ENCODE results near the gene PARP12. TPM values are rescaled to one million over a fixed set of nuclear protein-coding genes. Genes with fewer than 3 reads are reported as not detected.

Gene PARP12
- total and polyA plus RNA-seq, 9 of the 15 experiments (the other 6 are each of a cell fraction or from before 2014, with no cell fraction given) = 4.6 to 40.4 (median 23.5) TPM

DNA sequence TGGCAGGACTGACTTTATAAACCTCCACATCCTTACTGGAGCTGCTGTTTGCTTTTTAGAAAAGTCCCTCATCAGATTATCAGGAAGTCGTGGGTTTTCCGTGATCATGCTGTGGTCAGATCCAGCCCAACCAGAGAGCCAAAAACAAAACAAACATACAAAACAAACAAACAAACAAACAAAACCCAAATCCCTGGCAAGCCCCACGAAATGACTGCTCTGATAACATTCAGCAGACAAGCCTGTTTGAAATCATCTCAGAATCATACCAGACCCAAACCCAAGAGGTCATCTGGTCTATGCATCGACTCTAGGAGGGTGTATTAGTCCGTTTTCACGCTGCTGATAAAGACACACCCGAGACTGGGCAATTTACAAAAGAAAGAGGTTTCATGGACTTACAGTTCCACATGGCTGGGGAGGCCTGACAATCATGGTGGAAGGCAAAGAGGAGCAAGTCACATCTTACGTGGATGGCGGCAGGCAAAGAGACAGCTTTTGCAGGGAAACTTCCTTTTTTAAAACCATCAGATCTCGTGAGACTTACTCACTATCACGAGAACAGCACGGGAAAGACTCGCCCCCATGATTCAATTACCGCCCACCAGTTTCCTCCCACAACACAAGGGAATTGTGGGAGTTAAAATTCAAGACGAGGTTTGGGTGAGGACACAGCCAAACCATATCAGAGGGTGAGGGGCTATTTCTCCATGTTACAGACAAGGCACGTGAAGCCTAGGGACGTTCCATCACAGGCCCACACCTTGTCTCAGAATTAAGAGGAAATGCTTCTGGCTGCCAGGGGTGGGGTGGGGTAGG is 85.7 kb downstream of the PARP12 start (continued):
- TF ChIP-seq ZBTB11 (CRISPR knock-in tag; IDR thresholded peaks at IDR 0.05) (no peak), ADNP (tag; IDR thresholded peaks at IDR 0.05) (no peak), FIP1L1 (IDR thresholded peaks at IDR 0.05; ENCODE audit: low read depth, low read length, poor library complexity, severe bottlenecking) (no peak), MED1 (CRISPR knock-in tag; IDR thresholded peaks at IDR 0.05; ENCODE audit: borderline replicate concordance) (no peak), SMARCC2 (IDR thresholded peaks at IDR 0.05; ENCODE audit: low read depth) (peak; percentile 42; the same call in 1 of the 2 replicates), RAD21 (CRISPR knock-in tag; conservative IDR thresholded peaks at IDR 0.05 in 1 of 2, IDR thresholded peaks at IDR 0.05 in 1 of 2) (peak in 1 of 2 experiments; percentile 10; a peak in 1 of 4 replicates), ZNF431 (CRISPR knock-in tag; IDR thresholded peaks at IDR 0.05) (peak; percentile 99), SP2 (IDR thresholded peaks at IDR 0.05; ENCODE audit: extremely low read depth, low read depth, low read length, poor library complexity, severe bottlenecking) (no peak), PHF8 (IDR thresholded peaks at IDR 0.05; ENCODE audit: borderline replicate concordance, low read length) (peak; percentile 72; the same call in 1 of the 2 replicates), HNRNPK (IDR thresholded peaks at IDR 0.05; ENCODE audit: low read depth, low read length, poor library complexity, severe bottlenecking) (no peak), ZNF143 (CRISPR knock-in tag; IDR thresholded peaks at IDR 0.05) (peak; percentile 75), PCBP1 (IDR thresholded peaks at IDR 0.05; ENCODE audit: low read depth, low read length, poor library complexity, severe bottlenecking) (no peak), TCF3 (CRISPR knock-in tag; IDR thresholded peaks at IDR 0.05) (no peak), HIVEP1 (CRISPR knock-in tag; IDR thresholded peaks at IDR 0.05) (no peak), ARHGAP35 (IDR thresholded peaks at IDR 0.05; ENCODE audit: partially characterized antibody) (peak; percentile 89), CCAR2 (IDR thresholded peaks at IDR 0.05; ENCODE audit: low read depth, low read length) (no peak), NCOA6 (IDR thresholded peaks at IDR 0.05) (no peak)
- TF ChIP-seq, protein P1, sequence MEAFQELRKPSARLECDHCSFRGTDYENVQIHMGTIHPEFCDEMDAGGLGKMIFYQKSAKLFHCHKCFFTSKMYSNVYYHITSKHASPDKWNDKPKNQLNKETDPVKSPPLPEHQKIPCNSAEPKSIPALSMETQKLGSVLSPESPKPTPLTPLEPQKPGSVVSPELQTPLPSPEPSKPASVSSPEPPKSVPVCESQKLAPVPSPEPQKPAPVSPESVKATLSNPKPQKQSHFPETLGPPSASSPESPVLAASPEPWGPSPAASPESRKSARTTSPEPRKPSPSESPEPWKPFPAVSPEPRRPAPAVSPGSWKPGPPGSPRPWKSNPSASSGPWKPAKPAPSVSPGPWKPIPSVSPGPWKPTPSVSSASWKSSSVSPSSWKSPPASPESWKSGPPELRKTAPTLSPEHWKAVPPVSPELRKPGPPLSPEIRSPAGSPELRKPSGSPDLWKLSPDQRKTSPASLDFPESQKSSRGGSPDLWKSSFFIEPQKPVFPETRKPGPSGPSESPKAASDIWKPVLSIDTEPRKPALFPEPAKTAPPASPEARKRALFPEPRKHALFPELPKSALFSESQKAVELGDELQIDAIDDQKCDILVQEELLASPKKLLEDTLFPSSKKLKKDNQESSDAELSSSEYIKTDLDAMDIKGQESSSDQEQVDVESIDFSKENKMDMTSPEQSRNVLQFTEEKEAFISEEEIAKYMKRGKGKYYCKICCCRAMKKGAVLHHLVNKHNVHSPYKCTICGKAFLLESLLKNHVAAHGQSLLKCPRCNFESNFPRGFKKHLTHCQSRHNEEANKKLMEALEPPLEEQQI (IDR thresholded peaks at IDR 0.05) = peak; percentile 87
- TF ChIP-seq, protein P2, sequence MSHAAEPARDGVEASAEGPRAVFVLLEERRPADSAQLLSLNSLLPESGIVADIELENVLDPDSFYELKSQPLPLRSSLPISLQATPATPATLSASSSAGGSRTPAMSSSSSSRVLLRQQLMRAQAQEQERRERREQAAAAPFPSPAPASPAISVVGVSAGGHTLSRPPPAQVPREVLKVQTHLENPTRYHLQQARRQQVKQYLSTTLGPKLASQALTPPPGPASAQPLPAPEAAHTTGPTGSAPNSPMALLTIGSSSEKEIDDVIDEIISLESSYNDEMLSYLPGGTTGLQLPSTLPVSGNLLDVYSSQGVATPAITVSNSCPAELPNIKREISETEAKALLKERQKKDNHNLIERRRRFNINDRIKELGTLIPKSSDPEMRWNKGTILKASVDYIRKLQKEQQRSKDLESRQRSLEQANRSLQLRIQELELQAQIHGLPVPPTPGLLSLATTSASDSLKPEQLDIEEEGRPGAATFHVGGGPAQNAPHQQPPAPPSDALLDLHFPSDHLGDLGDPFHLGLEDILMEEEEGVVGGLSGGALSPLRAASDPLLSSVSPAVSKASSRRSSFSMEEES (CRISPR knock-in tag; IDR thresholded peaks at IDR 0.05) = no peak

All from K562 (cell line).